ENCODE data around the gene CTAG1A. TPM values are rescaled to one million over a fixed set of nuclear protein-coding genes. Genes with fewer than 3 reads are reported as not detected.

Gene CTAG1A
- total RNA-seq, 2 experiments from 2014 or later, result not detected

DNA sequence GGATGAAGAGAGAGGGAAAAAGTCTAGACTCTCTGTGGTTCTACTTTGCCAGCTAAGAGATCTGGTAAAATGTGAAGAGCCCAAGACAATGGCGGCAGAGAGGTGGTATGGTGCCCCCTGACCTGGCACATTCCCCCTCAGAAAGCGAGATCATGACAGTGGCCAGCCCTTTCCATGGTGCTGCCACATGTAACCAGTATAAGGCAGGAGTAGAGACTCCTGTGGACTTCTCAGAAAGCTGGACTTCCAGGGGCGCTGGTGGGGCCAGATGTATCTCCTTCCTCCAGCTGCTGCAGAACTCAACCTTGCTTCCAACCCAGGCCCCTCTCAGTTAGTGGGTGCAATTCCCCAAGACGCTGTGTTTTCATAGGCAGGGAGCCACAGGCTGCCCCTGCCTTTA, 9.6 kb downstream of the CTAG1A start:
- Mint-ChIP-seq H3K36me3 (ENCODE audit: low read depth) (no peaks in the 10 kb centered on the region), H3K4me3 (no peak overlapping the region), H3K4me1 (peaks cover 10% of the 10 kb centered on the region), H3K27ac (no peak overlapping the region), H3K27me3 (peaks cover 5% of the 10 kb centered on the region), H3K9me3 (no peaks in the 10 kb centered on the region)
- DNase-seq, result no peak
- ChIA-PET POLR2A (no interaction called here), CTCF (no interaction called here)

DNA sequence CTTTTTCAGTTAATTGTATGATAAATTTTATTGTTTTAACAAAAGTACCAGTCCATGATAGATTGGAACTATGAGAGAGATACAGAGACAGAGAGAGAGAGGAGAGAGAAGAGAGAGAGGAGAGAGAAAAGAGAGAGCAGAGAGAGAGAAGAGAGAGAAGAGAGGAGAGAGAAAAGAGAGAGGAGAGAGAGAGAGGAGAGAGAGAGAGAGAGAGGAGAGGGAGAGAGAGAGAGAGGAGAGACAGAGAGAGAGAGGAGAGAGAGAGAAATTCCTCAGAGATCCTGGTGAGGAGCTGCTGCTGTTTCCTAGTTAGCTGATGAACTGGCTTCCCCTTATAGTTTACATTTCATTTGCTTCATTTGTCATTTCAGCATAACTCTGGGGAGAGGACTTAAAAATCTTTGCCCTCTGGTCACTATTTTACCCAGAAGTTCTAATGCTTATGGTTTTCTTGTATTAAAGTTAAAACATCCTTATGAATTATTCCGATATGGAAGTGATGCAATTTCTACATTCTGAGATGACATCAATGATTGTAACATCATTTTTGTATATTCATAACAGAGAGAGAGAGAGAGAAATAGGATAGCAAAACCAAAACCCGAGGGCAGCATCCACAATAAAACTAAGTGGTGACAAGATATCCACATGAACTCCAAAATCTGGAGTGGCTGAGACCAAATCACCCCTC, 10.8 kb downstream of the CTAG1A start:
- no peaks in the 10 kb centered on the region for H3K36me3 Mint-ChIP-seq (ENCODE audit: low read depth)
- no peak overlapping the region for H3K27ac Mint-ChIP-seq
- ChIA-PET POLR2A (no interaction called here), CTCF (no interaction called here)
- no peak overlapping the region for H3K4me3 Mint-ChIP-seq
- H3K27me3 Mint-ChIP-seq, result peaks cover 5% of the 10 kb centered on the region
- no peaks in the 10 kb centered on the region for H3K9me3 Mint-ChIP-seq
- peaks cover 10% of the 10 kb centered on the region for H3K4me1 Mint-ChIP-seq
- DNase-seq, result no peak

DNA sequence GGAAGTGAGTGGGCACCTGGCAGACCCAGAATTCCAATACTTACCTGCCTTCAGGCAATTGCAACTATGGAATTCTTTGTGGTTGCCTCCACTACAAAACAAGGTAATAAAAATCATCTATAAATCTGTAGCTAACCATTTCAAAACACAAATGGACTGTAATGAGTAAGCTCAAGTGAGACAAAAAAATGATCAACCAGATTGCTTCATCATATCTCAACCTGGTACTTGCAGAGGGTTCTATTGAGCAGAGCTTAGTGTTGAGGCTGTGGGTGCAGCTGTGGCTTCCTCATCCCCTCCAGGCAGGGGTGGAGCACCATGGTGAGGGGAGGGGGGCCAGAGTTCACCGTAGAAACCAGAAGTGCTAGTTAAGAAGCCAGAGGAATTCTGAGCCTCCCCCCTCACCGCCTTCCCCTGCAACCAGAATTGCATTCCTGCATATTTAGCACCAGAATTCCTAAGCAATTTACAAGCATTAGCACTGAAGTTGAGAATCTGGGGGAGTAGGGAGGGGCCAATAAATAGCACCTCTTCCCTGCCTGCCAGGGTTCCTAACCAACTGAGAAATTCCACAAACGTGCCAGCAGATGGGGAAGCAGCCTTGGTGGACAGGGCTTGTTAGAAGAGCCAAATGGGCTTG, 11.5 kb downstream of the CTAG1A start:
- H3K4me3 Mint-ChIP-seq, result no peak overlapping the region
- POLR2A ChIA-PET, result no interaction called here
- no peak overlapping the region for H3K27ac Mint-ChIP-seq
- no peaks in the 10 kb centered on the region for H3K9me3 Mint-ChIP-seq
- no peaks in the 10 kb centered on the region for H3K36me3 Mint-ChIP-seq (ENCODE audit: low read depth)
- peaks cover 5% of the 10 kb centered on the region for H3K27me3 Mint-ChIP-seq
- CTCF ChIA-PET, result no interaction called here
- peak; percentile 9 for DNase-seq
- H3K4me1 Mint-ChIP-seq, result peaks cover 10% of the 10 kb centered on the region

DNA sequence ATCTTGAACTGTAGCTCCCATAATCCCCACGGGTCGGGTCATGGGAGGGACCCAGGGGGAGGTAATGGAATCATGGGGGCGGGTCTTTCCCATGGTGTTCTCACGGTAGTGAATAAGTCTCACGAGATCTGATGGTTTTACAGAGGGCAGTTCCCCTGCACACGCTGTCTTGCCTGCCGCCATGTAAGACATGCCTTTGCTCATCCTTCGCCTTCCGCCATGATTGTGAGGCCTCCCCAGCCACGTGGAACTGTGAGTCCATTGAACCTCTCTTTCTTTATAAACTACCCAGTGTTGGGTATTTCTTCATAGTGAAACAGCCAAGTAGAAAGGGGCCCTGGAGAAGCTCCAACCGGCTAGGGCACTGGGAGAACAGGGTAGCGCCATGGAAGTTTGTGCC, 12.3 kb downstream of the CTAG1A start:
- ChIA-PET POLR2A (no interaction called here), CTCF (no interaction called here)
- no peaks in the 10 kb centered on the region for H3K9me3 Mint-ChIP-seq
- H3K27ac Mint-ChIP-seq, result no peak overlapping the region
- no peaks in the 10 kb centered on the region for H3K36me3 Mint-ChIP-seq (ENCODE audit: low read depth)
- peaks cover 10% of the 10 kb centered on the region for H3K4me1 Mint-ChIP-seq
- H3K4me3 Mint-ChIP-seq, result no peak overlapping the region
- H3K27me3 Mint-ChIP-seq, result peaks cover 5% of the 10 kb centered on the region
- DNase-seq, result no peak

DNA sequence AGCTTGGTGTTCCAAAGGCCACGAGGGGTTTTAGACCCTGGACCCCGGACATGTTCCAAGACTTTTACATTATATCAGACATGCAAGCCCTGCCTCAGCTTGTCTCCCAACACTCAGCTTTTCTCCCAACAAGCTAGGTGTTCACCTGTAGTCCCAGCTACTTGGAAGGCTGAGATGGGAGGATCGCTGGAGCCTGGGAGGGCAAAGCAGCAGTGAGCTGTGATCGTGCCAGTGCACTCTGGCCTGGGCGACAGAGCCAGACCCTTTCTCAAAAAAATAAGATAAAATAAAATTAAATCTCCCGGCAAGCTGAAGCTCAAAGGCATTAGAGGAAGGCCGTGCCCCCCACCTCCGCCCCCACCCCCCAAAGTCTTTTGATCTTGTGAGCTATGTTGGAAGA, 13.7 kb downstream of the CTAG1A start:
- Mint-ChIP-seq H3K9me3 (no peaks in the 10 kb centered on the region), H3K4me3 (no peak overlapping the region), H3K27me3 (peaks cover 5% of the 10 kb centered on the region), H3K4me1 (peaks cover 10% of the 10 kb centered on the region), H3K27ac (no peak overlapping the region), H3K36me3 (ENCODE audit: low read depth) (no peaks in the 10 kb centered on the region)
- ChIA-PET POLR2A (no interaction called here), CTCF (interaction anchor here (0.6 kb wide), 1 partner anchor 66 kb away, joined by 3 read pairs; no protein-coding TSS in a partner anchor)
- DNase-seq, result no peak

DNA sequence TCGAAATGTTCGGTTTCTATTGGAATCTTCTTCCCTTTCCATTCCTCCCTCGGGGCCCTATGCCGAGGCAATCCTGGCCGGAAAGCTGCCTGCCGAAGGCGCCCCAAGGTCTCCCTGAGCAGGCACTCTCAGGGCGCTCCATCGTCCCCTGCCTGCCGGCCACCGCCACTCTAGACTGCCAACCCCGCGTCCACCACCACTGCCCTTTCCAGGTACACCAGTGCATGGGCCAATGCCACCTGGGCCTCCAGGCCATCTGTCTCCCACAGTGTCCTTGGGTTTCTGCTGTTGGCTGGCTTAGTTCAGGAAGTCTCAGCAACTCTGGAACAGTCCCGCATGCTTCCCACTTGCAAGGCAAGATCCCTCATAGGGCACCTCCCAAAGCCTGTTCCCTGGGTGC, 14.6 kb downstream of the CTAG1A start:
- peaks cover 7% of the 10 kb centered on the region for H3K27me3 Mint-ChIP-seq

DNA sequence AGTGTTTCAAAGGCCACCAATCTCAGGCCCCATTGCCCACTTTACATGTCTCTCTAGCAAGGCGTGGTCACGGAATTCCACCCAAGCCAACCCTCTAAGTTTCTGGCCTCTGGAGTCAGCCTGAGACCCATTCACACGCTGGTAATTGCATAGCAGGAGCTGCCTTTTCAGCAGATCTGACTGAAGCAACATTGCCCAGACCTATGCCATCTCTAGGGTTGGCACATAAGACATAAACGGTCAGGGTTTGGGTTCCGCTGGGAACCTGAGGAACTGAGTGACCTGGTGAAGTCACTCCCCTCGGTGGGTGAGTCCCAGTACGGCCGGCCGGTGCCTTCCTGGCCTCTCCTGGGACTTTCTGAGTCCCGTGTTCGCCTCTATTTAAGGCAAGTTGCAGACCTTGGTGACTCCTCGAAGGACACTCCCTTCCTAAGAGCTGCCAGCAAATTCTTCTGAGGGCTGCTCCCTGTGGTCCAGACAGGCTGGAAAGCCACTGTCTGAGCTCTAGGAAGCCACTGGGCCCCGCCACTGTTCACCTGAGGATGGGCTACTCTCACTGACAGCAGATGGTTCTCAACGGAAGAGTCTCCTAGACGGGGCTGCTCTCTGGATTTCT, 15.9 kb downstream of the CTAG1A start:
- Mint-ChIP-seq H3K4me3 (no peak overlapping the region), H3K27me3 (peaks cover 4% of the 10 kb centered on the region), H3K36me3 (ENCODE audit: low read depth) (no peaks in the 10 kb centered on the region), H3K27ac (no peak overlapping the region), H3K9me3 (no peaks in the 10 kb centered on the region), H3K4me1 (peaks cover 10% of the 10 kb centered on the region)
- DNase-seq, result no peak
- ChIA-PET CTCF (interaction anchor here (1.3 kb wide), 1 partner anchor 10 kb away, joined by 4 read pairs; no protein-coding TSS in a partner anchor), POLR2A (no interaction called here)

More for the DNA sequence above, 14.6 kb downstream of the CTAG1A start:
- Mint-ChIP-seq H3K9me3 (no peaks in the 10 kb centered on the region), H3K4me3 (no peak overlapping the region), H3K27ac (no peak overlapping the region), H3K36me3 (ENCODE audit: low read depth) (no peaks in the 10 kb centered on the region), H3K4me1 (peaks cover 14% of the 10 kb centered on the region)
- POLR2A ChIA-PET, result interaction anchor here (0.6 kb wide), 1 partner anchor 738 kb away, joined by 5 read pairs; no protein-coding TSS in a partner anchor
- DNase-seq, result no peak
- CTCF ChIA-PET, result no interaction called here

DNA sequence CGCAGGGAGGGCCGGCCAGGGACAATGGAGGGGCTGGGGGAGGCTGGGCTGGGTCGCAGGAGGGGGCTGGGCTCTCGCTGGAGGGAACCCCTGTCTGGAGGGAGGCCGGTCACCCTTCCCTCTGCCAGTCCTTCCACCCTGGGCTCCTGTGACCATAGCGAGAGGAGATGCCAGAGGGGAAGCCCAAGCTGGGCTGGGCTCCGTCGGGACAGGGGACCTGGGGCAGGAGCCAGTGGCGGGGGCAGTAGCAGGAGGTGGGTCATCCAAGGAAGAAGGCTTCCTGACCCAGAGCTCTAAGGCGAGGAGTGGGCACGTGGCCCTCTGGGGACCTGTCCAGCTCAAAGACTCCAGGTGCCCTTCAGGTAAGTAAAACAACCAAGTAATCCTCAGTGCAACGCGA, 17.3 kb downstream of the CTAG1A start:
- CTCF ChIA-PET, result interaction anchor here (1.4 kb wide), 1 partner anchor 9 kb away, joined by 3 read pairs; no protein-coding TSS in a partner anchor
- Mint-ChIP-seq H3K4me3 (no peak overlapping the region), H3K36me3 (ENCODE audit: low read depth) (no peaks in the 10 kb centered on the region), H3K27ac (no peak overlapping the region), H3K9me3 (no peaks in the 10 kb centered on the region), H3K27me3 (peaks cover 3% of the 10 kb centered on the region), H3K4me1 (peaks cover 14% of the 10 kb centered on the region)
- POLR2A ChIA-PET, result no interaction called here
- DNase-seq, result no peak

DNA sequence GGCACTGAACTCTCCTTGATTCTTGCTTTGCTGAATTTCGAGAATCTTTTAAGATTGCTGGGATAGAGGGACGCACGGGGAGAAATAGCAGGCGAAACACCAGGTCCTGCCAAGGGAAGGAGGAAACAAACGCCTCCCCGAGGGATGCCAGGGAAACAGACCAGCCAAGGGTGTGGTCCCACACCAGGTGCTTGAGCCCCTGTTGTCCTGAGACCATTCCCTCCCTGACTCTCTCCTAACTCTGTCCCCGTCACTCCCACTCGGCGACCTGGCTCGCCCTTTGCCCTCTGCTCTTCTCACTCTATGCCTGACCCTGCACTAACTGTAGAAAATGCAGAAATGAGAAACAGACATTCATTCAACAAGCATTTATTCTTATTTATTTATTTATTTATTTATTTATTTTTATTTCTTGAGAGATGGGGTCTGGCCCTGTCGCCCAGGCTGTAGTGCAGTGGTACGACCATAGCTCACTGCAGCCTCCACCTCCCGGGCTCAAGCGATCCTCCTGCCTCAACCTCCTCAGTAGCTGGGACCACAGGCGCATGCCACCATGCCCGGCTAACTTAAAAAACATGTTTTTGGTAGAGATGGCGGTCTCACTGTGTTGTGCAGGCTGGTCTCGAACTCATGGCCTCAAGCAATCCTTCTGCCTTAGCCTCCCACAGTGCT, 18.0 kb downstream of the CTAG1A start:
- H3K4me1 Mint-ChIP-seq, result peaks cover 14% of the 10 kb centered on the region
- H3K36me3 Mint-ChIP-seq (ENCODE audit: low read depth), result no peaks in the 10 kb centered on the region
- POLR2A ChIA-PET, result no interaction called here
- no peak overlapping the region for H3K27ac Mint-ChIP-seq
- peaks cover 3% of the 10 kb centered on the region for H3K27me3 Mint-ChIP-seq
- DNase-seq, result no peak
- H3K9me3 Mint-ChIP-seq, result no peaks in the 10 kb centered on the region
- CTCF ChIA-PET, result interaction anchor here (1.4 kb wide), 1 partner anchor 10 kb away, joined by 3 read pairs; no protein-coding TSS in a partner anchor
- no peak overlapping the region for H3K4me3 Mint-ChIP-seq

DNA sequence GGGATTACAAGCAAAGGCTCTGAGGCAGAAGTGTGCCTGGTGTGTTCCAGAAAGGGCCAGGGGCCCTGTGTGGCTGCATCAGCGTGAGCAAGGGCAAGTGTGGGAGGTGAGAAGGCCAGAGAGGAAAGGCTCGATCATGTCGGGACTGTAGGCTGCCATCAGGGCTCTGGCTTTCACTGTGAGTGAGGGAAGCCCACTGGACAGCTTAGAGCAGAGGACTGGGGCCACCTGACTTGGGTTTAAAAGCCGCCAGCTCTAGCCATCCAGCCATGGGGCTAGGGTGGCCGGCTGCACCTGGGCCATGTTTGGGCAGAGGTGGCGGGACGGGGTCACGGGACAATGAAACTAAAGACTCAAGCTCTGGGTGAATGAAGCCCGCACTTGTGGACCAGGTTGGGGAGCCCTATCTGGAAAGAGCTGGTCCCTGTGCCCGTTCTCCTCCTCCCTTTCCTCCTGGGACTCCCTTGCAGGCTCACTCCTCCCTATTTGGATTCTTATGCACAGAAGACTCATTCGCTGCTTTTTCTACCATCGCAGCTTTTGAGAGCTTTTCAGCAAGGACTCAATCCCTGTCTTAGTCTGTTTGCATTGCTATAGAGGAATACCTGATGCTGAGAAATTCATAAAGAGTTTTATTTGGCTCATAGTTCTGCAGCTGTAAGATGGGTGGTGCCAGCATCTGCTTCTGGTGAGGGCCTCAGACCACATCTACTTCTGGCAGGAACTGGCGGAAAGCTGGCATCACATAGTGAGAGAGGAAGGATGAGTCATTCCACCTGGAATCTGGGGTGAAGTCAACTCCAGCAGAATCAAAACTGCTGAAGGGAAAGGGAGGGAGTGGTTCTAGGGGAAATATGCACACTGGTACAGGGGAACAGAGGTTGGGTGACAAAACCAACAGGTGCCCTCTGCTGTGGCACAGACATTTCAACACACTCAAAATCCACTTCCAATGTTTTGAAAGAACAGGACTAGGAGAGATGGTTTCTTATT, 18.8 kb downstream of the CTAG1A start:
- H3K27ac Mint-ChIP-seq, result no peak overlapping the region
- CTCF ChIA-PET, result no interaction called here
- H3K4me3 Mint-ChIP-seq, result no peak overlapping the region
- peaks cover 14% of the 10 kb centered on the region for H3K4me1 Mint-ChIP-seq
- peaks cover 3% of the 10 kb centered on the region for H3K27me3 Mint-ChIP-seq
- POLR2A ChIA-PET, result no interaction called here
- DNase-seq, result no peak
- no peaks in the 10 kb centered on the region for H3K9me3 Mint-ChIP-seq
- H3K36me3 Mint-ChIP-seq (ENCODE audit: low read depth), result no peaks in the 10 kb centered on the region

DNA sequence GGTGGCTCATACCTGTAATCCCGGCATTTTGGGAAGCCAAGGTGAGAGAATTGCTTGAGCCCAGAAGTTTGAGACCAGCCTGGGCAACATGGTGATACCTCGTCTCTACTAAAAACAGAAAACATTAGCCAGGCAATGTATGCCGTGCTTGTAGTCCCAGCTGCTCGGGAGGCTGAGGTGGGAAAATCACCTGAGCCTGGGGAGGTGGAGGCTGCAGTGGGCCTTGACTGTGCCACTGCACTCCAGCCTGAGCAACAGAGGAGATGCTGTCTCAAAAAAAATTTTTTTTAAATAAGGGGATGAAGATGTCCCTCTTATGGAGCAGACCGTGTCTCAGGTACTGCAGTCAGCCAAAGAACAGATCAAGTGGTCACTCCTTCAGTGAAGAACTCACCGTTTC, 20.6 kb downstream of the CTAG1A start:
- no peaks in the 10 kb centered on the region for H3K9me3 Mint-ChIP-seq
- H3K27ac Mint-ChIP-seq, result no peak overlapping the region
- ChIA-PET CTCF (no interaction called here), POLR2A (no interaction called here)
- no peaks in the 10 kb centered on the region for H3K36me3 Mint-ChIP-seq (ENCODE audit: low read depth)
- no peak for DNase-seq
- no peak overlapping the region for H3K4me3 Mint-ChIP-seq
- H3K27me3 Mint-ChIP-seq, result peaks cover 3% of the 10 kb centered on the region
- peaks cover 14% of the 10 kb centered on the region for H3K4me1 Mint-ChIP-seq

DNA sequence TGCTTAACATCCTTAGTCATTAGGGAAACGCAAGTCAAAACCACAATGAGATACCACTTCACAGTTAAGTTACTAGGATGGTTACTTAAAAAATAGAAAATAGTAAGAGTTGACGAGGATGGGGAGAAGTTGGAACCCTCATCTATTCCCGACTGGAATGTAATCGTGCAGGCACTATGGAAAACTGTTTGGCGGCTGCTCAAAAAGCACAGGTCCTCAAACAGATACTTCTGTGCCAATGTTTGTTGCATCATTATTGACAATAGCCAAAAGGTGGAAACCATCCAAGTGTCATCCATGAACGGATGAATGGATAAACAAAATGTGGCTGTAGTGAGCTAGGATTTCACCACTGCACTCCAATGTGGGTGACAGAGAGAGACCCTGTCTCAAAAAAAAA, 22.4 kb downstream of the CTAG1A start:
- peaks cover 14% of the 10 kb centered on the region for H3K4me1 Mint-ChIP-seq
- no peak for DNase-seq
- H3K9me3 Mint-ChIP-seq, result no peaks in the 10 kb centered on the region
- H3K4me3 Mint-ChIP-seq, result no peak overlapping the region
- H3K36me3 Mint-ChIP-seq (ENCODE audit: low read depth), result no peaks in the 10 kb centered on the region
- ChIA-PET CTCF (no interaction called here), POLR2A (no interaction called here)
- H3K27ac Mint-ChIP-seq, result no peak overlapping the region
- H3K27me3 Mint-ChIP-seq, result peaks cover 3% of the 10 kb centered on the region
